ENCODE measurements around the gene INPP4B. TPM values are rescaled to one million over a fixed set of nuclear protein-coding genes. Genes with fewer than 3 reads are reported as not detected.

The INPP4B gene
- polyA plus RNA-seq, 1 experiment, result 18.1 TPM

DNA sequence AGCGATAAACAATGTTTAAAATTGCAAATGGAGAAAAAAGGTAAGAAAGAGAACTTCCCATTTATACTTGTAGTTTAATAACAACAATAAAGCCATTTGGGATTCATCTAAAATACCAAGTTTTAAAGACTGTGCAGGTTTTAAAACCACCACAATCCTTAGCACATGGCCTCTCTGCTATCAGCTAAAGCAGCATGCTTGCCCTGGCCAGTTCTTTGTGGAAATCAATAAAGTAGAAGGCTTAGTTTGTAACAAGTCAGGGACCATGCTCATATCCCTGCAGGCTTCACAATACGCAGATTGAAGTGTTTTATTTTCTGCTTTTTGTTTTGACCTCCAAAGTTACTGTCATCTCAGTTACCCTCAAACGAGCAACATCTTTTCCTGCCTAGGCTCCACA, 249.5 kb downstream of the INPP4B start:
- DNase-seq (ENCODE audit: low read depth), result no peak
- TF ChIP-seq, protein P1, sequence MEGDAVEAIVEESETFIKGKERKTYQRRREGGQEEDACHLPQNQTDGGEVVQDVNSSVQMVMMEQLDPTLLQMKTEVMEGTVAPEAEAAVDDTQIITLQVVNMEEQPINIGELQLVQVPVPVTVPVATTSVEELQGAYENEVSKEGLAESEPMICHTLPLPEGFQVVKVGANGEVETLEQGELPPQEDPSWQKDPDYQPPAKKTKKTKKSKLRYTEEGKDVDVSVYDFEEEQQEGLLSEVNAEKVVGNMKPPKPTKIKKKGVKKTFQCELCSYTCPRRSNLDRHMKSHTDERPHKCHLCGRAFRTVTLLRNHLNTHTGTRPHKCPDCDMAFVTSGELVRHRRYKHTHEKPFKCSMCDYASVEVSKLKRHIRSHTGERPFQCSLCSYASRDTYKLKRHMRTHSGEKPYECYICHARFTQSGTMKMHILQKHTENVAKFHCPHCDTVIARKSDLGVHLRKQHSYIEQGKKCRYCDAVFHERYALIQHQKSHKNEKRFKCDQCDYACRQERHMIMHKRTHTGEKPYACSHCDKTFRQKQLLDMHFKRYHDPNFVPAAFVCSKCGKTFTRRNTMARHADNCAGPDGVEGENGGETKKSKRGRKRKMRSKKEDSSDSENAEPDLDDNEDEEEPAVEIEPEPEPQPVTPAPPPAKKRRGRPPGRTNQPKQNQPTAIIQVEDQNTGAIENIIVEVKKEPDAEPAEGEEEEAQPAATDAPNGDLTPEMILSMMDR (IDR thresholded peaks at IDR 0.05; ENCODE audit: insufficient read depth, low read depth, low read length), result no peak
- POLR2A ChIA-PET, result no interaction called here
- CTCF ChIA-PET, result interaction anchor here (0.7 kb wide), 1 partner anchor 20 kb away, joined by 3 read pairs; no protein-coding TSS in a partner anchor
- Histone ChIP-seq H3K4me3 (ENCODE audit: low read depth, low read length) (no peak overlapping the region), H3K36me3 (ENCODE audit: control insufficient read depth, insufficient read depth, low read length) (no peaks in the 10 kb centered on the region), H3K27me3 (ENCODE audit: control insufficient read depth, insufficient read depth, low read length) (no peaks in the 10 kb centered on the region)

DNA sequence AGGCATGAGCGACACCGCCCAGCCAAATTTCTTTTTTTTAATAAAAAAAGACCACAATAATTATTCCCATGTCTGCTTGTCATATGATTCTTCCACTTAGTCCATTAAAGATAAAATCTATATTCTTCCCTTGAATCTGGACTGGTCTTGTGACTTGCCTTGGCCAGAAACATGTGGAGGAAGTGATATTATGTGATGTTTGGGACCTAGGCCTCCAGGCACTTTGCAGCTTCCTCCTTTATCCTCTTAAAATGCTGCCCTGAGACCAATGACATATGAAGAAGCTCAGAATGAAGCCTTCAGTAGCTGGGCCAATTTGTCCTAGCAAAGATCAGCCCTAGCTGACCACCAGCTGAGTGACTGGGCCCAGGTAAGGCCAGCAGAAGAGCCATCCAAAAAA, 250.0 kb downstream of the INPP4B start:
- TF ChIP-seq, protein P1 (IDR thresholded peaks at IDR 0.05; ENCODE audit: insufficient read depth, low read depth, low read length), result no peak
- POLR2A ChIA-PET, result no interaction called here
- no peaks in the 10 kb centered on the region for H3K36me3 ChIP-seq (ENCODE audit: control insufficient read depth, insufficient read depth, low read length)
- no peaks in the 10 kb centered on the region for H3K27me3 ChIP-seq (ENCODE audit: control insufficient read depth, insufficient read depth, low read length)
- CTCF ChIA-PET, result interaction anchor here (0.7 kb wide), 1 partner anchor 20 kb away, joined by 3 read pairs; no protein-coding TSS in a partner anchor
- DNase-seq (ENCODE audit: low read depth), result no peak
- H3K4me3 ChIP-seq (ENCODE audit: low read depth, low read length), result no peak overlapping the region

DNA sequence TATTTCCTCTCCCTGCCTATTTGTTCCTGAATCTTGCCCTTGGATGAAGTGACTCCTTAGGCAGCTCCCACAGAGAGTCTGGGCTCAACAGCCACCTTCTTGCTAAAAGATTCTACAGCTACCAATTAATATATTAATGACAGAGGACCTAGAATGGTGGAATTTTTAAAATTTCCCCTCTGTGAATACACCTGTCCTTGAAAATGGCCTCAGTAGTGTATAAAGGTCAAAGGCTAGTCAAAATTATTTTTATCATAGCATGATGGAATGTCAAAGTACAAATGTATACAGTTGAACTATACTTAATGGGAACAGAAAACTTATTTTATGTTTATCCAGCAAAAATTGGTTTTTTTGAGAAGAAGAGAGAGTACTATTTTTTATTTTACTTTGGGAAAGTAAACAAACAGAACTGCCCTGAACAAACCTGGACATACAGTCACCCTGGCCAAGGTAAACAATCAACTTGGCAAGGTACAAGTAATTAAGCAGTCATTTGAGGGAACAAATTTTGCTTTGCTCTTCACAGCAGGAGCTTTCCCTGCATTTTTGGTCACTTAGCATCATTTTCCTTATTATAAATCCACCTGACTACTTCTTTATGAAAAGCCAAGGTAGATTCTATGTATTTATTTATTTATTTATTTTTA, 250.8 kb downstream of the INPP4B start:
- POLR2A ChIA-PET, result no interaction called here
- TF ChIP-seq, protein P1 (IDR thresholded peaks at IDR 0.05; ENCODE audit: insufficient read depth, low read depth, low read length), result no peak
- no peak overlapping the region for H3K4me3 ChIP-seq (ENCODE audit: low read depth, low read length)

DNA sequence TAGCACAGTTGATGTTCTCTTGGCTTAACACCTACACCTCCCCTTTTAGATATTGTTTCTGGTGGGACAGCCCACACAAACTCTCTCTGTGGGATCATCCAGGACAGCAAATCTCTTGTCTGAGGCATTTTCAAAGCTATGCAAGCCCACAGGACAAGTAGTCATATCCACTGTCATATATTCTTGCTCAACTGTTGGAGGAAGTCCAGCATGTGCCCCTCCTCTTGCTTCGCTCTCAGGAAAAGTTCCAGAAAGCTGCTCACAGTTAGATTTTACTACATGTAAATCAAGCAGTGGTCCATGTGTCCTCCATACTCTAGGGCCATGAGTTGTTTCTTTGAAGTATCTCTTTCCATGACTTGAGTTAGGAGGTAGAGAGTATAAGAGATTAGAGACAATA, 260.7 kb downstream of the INPP4B start:
- no peaks in the 10 kb centered on the region; the same call in 1 of the 2 replicates for H3K36me3 ChIP-seq (ENCODE audit: control insufficient read depth, insufficient read depth, low read length)
- no peak overlapping the region for H3K4me3 ChIP-seq (ENCODE audit: low read depth, low read length)
- no peaks in the 10 kb centered on the region for H3K27me3 ChIP-seq (ENCODE audit: control insufficient read depth, insufficient read depth, low read length)
- TF ChIP-seq, protein P1 (IDR thresholded peaks at IDR 0.05; ENCODE audit: insufficient read depth, low read depth, low read length), result no peak
- ChIA-PET CTCF (interaction anchor here (0.6 kb wide), 1 partner anchor 238 kb away, joined by 3 read pairs; no protein-coding TSS in a partner anchor), POLR2A (interaction anchor here (0.6 kb wide), 1 partner anchor 261 kb away, joined by 3 read pairs; no protein-coding TSS in a partner anchor)
- DNase-seq (ENCODE audit: low read depth), result no peak

More for the DNA sequence above, 250.8 kb downstream of the INPP4B start:
- CTCF ChIA-PET, result no interaction called here
- no peaks in the 10 kb centered on the region for H3K36me3 ChIP-seq (ENCODE audit: control insufficient read depth, insufficient read depth, low read length)
- no peak for DNase-seq (ENCODE audit: low read depth)
- no peaks in the 10 kb centered on the region for H3K27me3 ChIP-seq (ENCODE audit: control insufficient read depth, insufficient read depth, low read length)

DNA sequence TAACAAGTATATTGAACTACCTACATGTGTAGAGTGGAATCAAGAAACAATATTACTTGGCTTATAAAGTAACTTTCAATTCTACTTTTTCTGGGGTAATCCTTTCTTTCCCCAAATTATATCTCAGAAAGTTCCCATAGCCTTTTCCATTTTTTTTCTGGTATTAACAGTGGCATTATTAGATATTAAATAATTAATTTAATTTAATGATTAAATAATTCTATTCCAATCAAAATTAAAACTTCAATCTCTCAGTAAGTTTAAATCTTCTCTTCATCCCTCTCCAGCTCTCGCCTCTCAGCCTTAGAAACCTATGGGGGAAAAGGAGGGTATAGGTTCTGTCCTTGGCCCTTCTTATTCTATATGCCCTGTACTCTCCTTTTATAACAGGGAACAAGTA, 262.4 kb downstream of the INPP4B start:
- no peaks in the 10 kb centered on the region; the same call in 1 of the 2 replicates for H3K36me3 ChIP-seq (ENCODE audit: control insufficient read depth, insufficient read depth, low read length)
- no peaks in the 10 kb centered on the region for H3K27me3 ChIP-seq (ENCODE audit: control insufficient read depth, insufficient read depth, low read length)
- CTCF ChIA-PET, result no interaction called here
- H3K4me3 ChIP-seq (ENCODE audit: low read depth, low read length), result no peak overlapping the region
- POLR2A ChIA-PET, result no interaction called here
- TF ChIP-seq, protein P1 (IDR thresholded peaks at IDR 0.05; ENCODE audit: insufficient read depth, low read depth, low read length), result no peak
- DNase-seq (ENCODE audit: low read depth), result no peak
